ENCODE measurements around the gene ARHGAP26.

The ARHGAP26 gene

GRCh38 chr5:142969624-142970439 lies 199.7 kb downstream of the ARHGAP26 start:
- DNase-seq (ENCODE audit: insufficient read length, low spot score) (no peak), FAIRE-seq (no peak)
- TF ChIP-seq POLR2A (IDR thresholded peaks at IDR 0.05; ENCODE audit: low read depth, low read length) = no peak

GRCh38 chr5:142970440-142971030 lies 200.4 kb downstream of the ARHGAP26 start:
- no peak for TF ChIP-seq POLR2A (IDR thresholded peaks at IDR 0.05; ENCODE audit: low read depth, low read length)
- no peak for FAIRE-seq

GRCh38 chr5:142971303-142972013 lies 201.3 kb downstream of the ARHGAP26 start:
- no peak for TF ChIP-seq POLR2A (IDR thresholded peaks at IDR 0.05; ENCODE audit: low read depth, low read length)
- DNase-seq (ENCODE audit: insufficient read length, low spot score) (no peak), FAIRE-seq (no peak)

More at GRCh38 chr5:142970440-142971030, 200.4 kb downstream of the ARHGAP26 start:
- no peak for DNase-seq (ENCODE audit: insufficient read length, low spot score)

- no peak for TF ChIP-seq POLR2A (IDR thresholded peaks at IDR 0.05; ENCODE audit: low read depth, low read length)
- no peak for FAIRE-seq
- no peak for DNase-seq (ENCODE audit: insufficient read length, low spot score)
These were observed 201.9 kb downstream of the ARHGAP26 start for GRCh38 chr5:142972064-142972570.

- FAIRE-seq (no peak), DNase-seq (ENCODE audit: insufficient read length, low spot score) (no peak)
- TF ChIP-seq POLR2A (IDR thresholded peaks at IDR 0.05; ENCODE audit: low read depth, low read length) = no peak
These were observed 203.8 kb downstream of the ARHGAP26 start for GRCh38 chr5:142973932-142974331.

GRCh38 chr5:142974409-142974808 lies 204.2 kb downstream of the ARHGAP26 start:
- FAIRE-seq = no peak
- no peak for TF ChIP-seq POLR2A (IDR thresholded peaks at IDR 0.05; ENCODE audit: low read depth, low read length)
- no peak for DNase-seq (ENCODE audit: insufficient read length, low spot score)

GRCh38 chr5:142976861-142977260 lies 206.7 kb downstream of the ARHGAP26 start:
- no peak for DNase-seq (ENCODE audit: insufficient read length, low spot score)
- no peak for TF ChIP-seq POLR2A (IDR thresholded peaks at IDR 0.05; ENCODE audit: low read depth, low read length)
- no peak for FAIRE-seq

GRCh38 chr5:142977363-142978051 lies 207.3 kb downstream of the ARHGAP26 start:
- DNase-seq (ENCODE audit: insufficient read length, low spot score) = peak; percentile 59
- peak; percentile 93 for FAIRE-seq

GRCh38 chr5:142978252-142978651 lies 208.1 kb downstream of the ARHGAP26 start:
- FAIRE-seq (no peak), DNase-seq (ENCODE audit: insufficient read length, low spot score) (no peak)
- no peak for TF ChIP-seq POLR2A (IDR thresholded peaks at IDR 0.05; ENCODE audit: low read depth, low read length)

More at GRCh38 chr5:142977363-142978051, 207.3 kb downstream of the ARHGAP26 start:
- no peak for TF ChIP-seq POLR2A (IDR thresholded peaks at IDR 0.05; ENCODE audit: low read depth, low read length)

- no peak for TF ChIP-seq POLR2A (IDR thresholded peaks at IDR 0.05; ENCODE audit: low read depth, low read length)
- FAIRE-seq (no peak), DNase-seq (ENCODE audit: insufficient read length, low spot score) (no peak)
These were observed 208.5 kb downstream of the ARHGAP26 start for GRCh38 chr5:142978726-142979125.

- FAIRE-seq = peak; percentile 6
- no peak for DNase-seq (ENCODE audit: insufficient read length, low spot score)
- no peak for TF ChIP-seq POLR2A (IDR thresholded peaks at IDR 0.05; ENCODE audit: low read depth, low read length)
These were observed 209.5 kb downstream of the ARHGAP26 start for GRCh38 chr5:142979636-142980035.

GRCh38 chr5:142981475-142981874 lies 211.3 kb downstream of the ARHGAP26 start:
- DNase-seq (ENCODE audit: insufficient read length, low spot score) = no peak
- FAIRE-seq = no peak
- TF ChIP-seq POLR2A (IDR thresholded peaks at IDR 0.05; ENCODE audit: low read depth, low read length) = no peak
